HAP-1 (cell line): ENCODE results near the gene CCDC83.
A peak's percentile ranks its signal among the peaks of the same experiment; 100 is the strongest.
"Not testable (repeated sequence)": the region's sequence is repeated elsewhere in the genome, so short reads cannot be mapped to it uniquely, and the experiment has no call there.

Experiments
- DNase-seq, 2 experiments: peaks; one replicate each; pipeline ENCODE4 v3.0.0-alpha.2; 2016 to 2020; ENCODE audit warnings: low spot score in 2 of 2
- H3K27me3 ChIP-seq: fragments of 250-450 bp; sonication (Bioruptor Pico); 2 replicates; pipeline ENCODE4 v1.5.1; 2020; ENCODE audit warnings: low read depth, mild to moderate bottlenecking, moderate library complexity
- H3K36me3 ChIP-seq: fragments of 250-450 bp; sonication (Bioruptor Pico); replicated peaks from 2 replicates; pipeline ENCODE4 v1.5.1; 2020; ENCODE audit warnings: mild to moderate bottlenecking
- H3K4me1 ChIP-seq: fragments of 250-450 bp; sonication (Bioruptor Pico); 2 replicates; pipeline ENCODE4 v1.5.1; 2020; ENCODE audit warnings: mild to moderate bottlenecking
- H3K4me3 ChIP-seq: fragments of 250-450 bp; sonication (Bioruptor Pico); 2 replicates; pipeline ENCODE4 v1.5.1; 2020; ENCODE audit warnings: mild to moderate bottlenecking, moderate library complexity
- H3K9me3 ChIP-seq: fragments of 250-450 bp; sonication (Bioruptor Pico); 2 replicates; pipeline ENCODE4 v1.5.1; 2020; ENCODE audit warnings: mild to moderate bottlenecking, moderate library complexity
- in situ Hi-C: fragments of 300-500 bp; cut with MboI; formaldehyde crosslinking; loops from 3 replicates; pipeline ENCODE4 v1.14.3; 2020; ENCODE audit warnings: low sequenced_read_pairs, inconsistent platforms, mixed read lengths

The CCDC83 gene

DNA sequence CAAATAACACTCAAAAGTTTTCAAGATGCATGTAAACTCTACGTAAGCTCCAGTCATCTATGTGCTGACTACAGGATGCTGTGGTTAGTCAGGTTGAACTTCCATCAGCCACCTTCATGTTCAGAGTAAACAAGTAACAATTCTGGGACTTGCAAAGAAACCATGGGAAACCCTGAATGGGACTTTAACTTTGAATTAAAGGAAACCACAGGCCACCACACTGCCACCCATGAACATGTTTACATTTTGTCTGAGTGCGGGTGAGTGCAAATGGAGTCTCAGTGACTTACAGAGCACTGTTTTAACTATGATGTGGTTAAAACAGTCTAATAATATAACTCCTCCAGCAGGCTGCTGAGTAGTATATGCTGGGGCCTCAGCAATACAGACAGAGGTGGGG, 31.4 kb upstream of the CCDC83 start:
- H3K36me3 ChIP-seq = no peaks in the 10 kb centered on the region
- no peaks in the 10 kb centered on the region for H3K9me3 ChIP-seq
- H3K4me1 ChIP-seq = no peaks in the 10 kb centered on the region; the same call in 1 of the 2 replicates
- no peak overlapping the region for H3K4me3 ChIP-seq
- in situ Hi-C loops = no loop called here
- no peak for DNase-seq
- H3K27me3 ChIP-seq = no peaks in the 10 kb centered on the region

DNA sequence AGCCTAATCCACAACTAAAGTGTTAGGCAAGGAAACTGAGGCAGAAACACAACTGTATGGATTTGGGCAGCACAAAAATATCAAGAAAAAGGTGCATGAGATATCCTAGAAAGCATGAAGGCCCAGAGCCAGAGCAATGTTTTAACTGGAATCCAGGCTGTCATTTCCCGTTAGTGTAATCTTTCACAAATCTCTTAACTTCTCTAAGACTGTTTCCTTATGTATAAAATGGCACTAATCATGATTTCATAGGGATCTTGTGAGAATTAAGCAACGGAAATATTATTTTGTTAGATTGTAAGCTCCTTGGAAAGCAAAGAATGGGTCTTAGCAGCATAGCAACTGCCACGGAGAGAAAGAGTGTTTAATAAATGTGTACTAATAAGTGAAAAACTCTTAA, 29.6 kb upstream of the CCDC83 start:
- no peaks in the 10 kb centered on the region for H3K27me3 ChIP-seq
- no peaks in the 10 kb centered on the region for H3K36me3 ChIP-seq
- H3K4me3 ChIP-seq = no peak overlapping the region
- DNase-seq = no peak
- in situ Hi-C loops = no loop called here
- no peaks in the 10 kb centered on the region; the same call in 1 of the 2 replicates for H3K4me1 ChIP-seq
- no peaks in the 10 kb centered on the region for H3K9me3 ChIP-seq

DNA sequence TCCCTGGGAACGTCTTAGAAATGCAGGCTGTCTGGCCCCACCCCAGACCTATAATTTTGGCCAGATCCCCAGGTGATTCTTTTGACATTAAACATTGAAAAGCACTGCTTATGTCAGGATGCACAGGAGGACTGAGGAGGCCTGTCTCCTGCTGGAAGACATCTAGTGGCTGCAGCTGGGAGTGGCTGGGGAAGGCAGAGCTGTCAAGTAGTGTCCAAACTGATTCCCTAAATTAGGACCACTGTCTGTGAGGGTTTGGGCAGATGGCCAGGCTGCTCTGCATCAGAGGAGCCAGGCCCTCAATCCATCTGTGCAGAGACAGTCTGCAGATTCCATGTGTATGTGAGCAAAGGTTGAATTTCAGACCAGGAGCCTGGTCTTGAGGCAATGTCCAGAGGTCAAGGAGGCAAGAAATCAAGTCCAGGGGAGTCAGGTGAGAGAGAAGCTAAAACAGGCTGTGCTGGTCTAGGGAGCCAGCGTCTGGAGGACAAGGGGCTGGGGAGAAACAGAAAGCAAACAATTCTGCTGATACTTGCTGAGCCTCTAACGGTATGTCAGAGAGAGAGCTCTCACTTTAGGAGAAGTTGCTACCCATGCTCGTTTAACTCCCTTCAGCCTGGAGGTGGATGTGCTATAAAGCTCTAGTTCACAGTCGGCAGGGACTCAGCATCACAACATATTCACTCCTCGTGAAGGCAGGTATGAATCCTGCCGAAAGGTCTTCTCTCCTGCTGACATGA, 28.9 kb upstream of the CCDC83 start:
- no peaks in the 10 kb centered on the region for H3K27me3 ChIP-seq
- DNase-seq = peak; percentile 10 to 54
- H3K9me3 ChIP-seq = no peaks in the 10 kb centered on the region
- in situ Hi-C loops = no loop called here
- no peaks in the 10 kb centered on the region; the same call in 1 of the 2 replicates for H3K4me1 ChIP-seq
- H3K36me3 ChIP-seq = no peaks in the 10 kb centered on the region
- no peak overlapping the region for H3K4me3 ChIP-seq

DNA sequence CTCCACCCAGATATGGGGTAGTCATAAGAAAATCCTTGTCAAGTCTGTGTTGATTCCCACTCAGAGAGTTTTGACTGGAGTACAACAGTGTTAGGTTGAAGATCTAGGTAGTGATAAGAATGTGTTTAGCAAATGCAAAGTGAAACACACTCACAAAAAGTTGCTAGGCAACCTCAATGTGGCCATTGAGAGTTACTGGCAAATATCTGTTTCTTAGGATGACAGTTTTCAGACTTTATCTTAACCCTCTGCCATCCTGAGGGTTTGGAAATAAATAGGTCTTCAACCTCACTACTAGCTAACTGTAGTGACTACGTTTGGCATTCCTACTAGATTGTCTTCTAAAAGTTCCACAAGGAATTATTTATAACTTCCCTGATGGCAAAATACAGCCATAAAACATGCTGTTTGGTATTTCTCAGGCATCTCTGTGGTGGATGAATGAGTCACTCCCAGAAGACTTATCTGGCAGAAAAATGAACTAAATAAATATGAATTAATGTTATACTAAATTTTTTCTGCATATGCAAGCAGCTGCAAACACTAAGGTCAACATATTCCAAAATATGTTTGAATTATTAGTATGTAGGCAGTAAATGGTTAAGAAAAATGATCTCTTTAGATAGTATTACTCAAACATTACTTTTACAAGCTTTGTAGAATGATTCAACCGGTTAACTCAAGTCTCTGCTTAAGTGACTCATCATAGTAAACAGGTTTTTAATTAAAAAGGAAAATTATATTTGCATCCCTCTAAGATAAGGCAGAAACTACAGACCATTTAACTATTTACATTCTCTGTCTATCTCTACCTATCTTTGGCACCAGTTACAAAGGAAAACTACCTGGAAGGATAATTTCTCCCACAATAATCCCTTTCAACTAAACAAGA, 27.2 kb upstream of the CCDC83 start:
- no peak for DNase-seq
- Histone ChIP-seq H3K36me3 (no peaks in the 10 kb centered on the region), H3K4me1 (no peaks in the 10 kb centered on the region; the same call in 1 of the 2 replicates), H3K4me3 (no peak overlapping the region), H3K27me3 (no peaks in the 10 kb centered on the region), H3K9me3 (no peaks in the 10 kb centered on the region)
- in situ Hi-C loops = no loop called here

DNA sequence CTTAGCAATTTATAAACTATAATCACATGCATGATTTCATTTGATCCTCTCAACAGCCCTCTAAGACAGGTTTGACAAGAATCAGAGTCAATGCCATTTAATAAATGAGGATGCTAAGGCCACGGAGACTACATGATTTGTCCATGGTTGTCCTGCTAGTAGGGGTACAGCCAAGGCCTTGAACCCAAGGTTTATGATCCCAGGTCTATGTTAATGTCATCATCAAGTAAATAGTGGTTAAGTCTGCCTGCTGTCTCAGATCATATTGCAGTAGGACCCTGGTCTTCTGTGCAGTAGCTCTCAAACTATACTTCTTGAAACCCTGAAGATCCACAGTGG, 26.6 kb upstream of the CCDC83 start:
- Histone ChIP-seq H3K27me3 (no peaks in the 10 kb centered on the region), H3K4me3 (no peak overlapping the region), H3K9me3 (no peaks in the 10 kb centered on the region), H3K4me1 (no peaks in the 10 kb centered on the region; the same call in 1 of the 2 replicates), H3K36me3 (no peaks in the 10 kb centered on the region)
- in situ Hi-C loops = no loop called here
- DNase-seq = no peak

DNA sequence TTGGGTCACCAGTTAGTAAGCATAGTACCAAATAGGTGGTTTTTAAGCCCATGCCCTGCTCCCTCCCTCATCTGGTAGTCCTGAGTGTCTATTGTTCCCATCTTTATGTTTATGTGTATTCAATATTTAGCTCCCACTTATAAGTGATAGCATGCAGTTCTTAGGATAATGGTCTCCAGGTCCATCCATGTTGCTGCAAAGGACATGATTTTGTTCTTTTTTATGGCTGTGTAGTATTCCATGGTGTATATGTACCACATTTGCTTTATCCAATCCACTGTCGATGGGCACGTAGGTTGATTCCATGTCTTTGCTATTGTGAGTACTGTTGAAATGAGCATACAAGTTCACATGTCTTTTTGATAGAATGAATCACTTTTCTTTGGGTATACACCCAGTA, 26.0 kb upstream of the CCDC83 start:
- H3K4me3 ChIP-seq = no peak overlapping the region
- in situ Hi-C loops = no loop called here
- no peak for DNase-seq
- H3K27me3 ChIP-seq = no peaks in the 10 kb centered on the region
- no peaks in the 10 kb centered on the region for H3K9me3 ChIP-seq
- H3K4me1 ChIP-seq = no peaks in the 10 kb centered on the region; the same call in 1 of the 2 replicates
- H3K36me3 ChIP-seq = no peaks in the 10 kb centered on the region

DNA sequence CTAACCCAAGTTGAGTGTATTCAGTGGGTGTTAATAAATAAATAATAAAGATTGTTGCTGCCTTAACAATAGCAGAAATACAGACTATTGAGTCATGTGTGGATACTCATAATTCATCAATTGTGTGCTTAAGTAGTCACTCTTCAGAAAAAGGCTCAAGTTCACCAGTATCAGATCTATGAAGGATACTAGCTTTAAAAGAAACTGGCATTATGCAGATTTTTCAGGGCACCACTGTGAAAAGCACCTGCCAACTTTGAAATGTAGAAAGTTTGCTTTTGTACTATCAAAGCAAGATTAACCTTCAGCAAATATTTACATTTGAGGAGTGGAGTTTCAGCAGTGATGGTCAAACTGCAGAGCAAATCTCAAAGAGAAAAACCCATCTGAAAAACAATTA, 24.1 kb upstream of the CCDC83 start:
- Histone ChIP-seq H3K4me1 (no peaks in the 10 kb centered on the region; the same call in 1 of the 2 replicates), H3K4me3 (no peak overlapping the region), H3K9me3 (peaks cover 4% of the 10 kb centered on the region; the same call in 1 of the 2 replicates), H3K36me3 (no peaks in the 10 kb centered on the region), H3K27me3 (no peaks in the 10 kb centered on the region)
- in situ Hi-C loops = no loop called here
- no peak for DNase-seq

DNA sequence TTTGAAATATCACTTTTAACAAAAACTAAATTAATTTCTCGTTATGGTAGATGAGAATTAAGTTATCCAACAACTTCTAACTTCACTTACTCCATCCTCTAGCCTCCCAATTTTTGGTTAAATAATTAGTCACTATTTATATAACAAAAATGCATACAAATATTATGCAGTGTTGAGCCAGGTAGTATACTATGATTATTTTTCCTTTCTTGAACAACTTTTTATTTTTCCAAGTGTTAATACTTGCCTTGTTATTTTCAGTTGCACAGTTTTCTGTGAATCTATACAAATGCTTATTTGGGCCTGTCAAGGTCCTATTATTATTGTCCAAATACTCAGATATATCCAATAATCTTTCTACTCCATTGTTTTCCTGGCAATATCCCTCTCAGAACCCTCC, 19.9 kb upstream of the CCDC83 start:
- Histone ChIP-seq H3K4me3 (no peak overlapping the region), H3K36me3 (no peaks in the 10 kb centered on the region), H3K4me1 (no peaks in the 10 kb centered on the region), H3K9me3 (peaks cover 4% of the 10 kb centered on the region; the same call in 1 of the 2 replicates), H3K27me3 (no peaks in the 10 kb centered on the region)
- in situ Hi-C loops = no loop called here
- DNase-seq = no peak

DNA sequence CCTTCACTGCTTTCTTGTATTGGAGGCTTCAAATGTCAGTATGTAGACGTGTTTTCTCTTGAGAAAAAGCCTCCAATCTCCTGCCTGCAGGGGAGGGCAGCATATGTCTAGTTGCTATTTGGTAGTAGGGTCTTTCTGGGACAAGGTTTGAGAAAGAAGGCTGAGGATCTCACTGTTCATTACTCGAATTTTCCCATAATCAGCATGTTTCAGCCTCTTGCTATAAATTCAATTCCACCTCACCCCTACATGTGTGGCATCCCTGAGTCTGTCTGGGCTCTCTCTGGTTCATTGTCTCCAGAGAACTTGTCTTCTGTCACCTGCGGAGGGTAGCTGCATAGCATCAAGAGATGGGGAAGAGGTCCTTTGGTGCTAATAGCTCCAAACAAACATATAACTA, 19.5 kb upstream of the CCDC83 start:
- Histone ChIP-seq H3K4me1 (no peaks in the 10 kb centered on the region), H3K4me3 (no peak overlapping the region), H3K27me3 (0 out of 2 replicates have a peak, but pooled peaks cover 2% of the 10 kb centered on the region), H3K9me3 (peaks cover 4% of the 10 kb centered on the region; the same call in 1 of the 2 replicates), H3K36me3 (no peaks in the 10 kb centered on the region)
- in situ Hi-C loops = no loop called here
- DNase-seq = no peak

DNA sequence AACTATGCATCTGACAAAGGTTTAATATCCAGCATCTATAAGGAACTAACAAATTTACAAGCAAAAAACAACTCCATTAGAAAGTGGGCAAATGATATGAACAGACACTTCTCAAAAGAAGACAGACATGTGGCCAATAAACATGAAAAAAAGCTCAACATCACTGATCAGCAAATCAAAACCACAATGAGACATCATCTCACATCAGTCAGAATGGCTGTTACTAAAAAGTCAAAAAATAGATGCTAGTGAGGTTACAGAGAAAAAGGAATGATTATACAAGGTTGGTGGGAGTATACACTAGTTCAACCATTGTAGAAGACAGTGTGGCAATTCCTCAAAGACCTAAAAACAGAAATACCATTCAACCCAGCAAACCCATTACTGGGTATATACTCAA, 14.3 kb upstream of the CCDC83 start:
- H3K27me3 ChIP-seq, DNase-seq, H3K4me3 ChIP-seq, H3K36me3 ChIP-seq, H3K9me3 ChIP-seq, in situ Hi-C loops, H3K4me1 ChIP-seq: not testable (repeated sequence)

DNA sequence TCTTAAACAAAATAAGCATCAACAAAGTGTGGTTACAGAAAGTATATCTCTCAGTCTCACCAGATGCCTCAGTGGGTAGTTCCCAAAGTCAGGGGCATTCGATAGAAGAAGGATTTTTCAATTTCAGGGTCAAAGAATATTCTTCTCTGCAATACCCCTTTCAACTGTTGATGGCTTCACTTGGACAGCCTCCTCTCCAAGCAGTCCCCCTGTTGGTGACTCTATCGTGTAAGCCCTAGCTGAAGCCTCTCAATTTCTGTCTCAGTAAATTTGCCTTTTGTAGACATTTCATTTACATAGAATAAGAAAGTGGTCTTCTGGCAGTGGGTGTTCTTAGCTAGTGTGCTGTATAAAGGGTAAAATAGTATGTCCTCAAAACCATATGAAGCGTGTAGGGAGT, 11.3 kb upstream of the CCDC83 start:
- Histone ChIP-seq H3K36me3 (no peaks in the 10 kb centered on the region), H3K9me3 (no peaks in the 10 kb centered on the region), H3K4me3 (no peak overlapping the region), H3K4me1 (no peaks in the 10 kb centered on the region), H3K27me3 (0 out of 2 replicates have a peak, but pooled peaks cover 2% of the 10 kb centered on the region)
- DNase-seq = no peak
- in situ Hi-C loops = no loop called here

DNA sequence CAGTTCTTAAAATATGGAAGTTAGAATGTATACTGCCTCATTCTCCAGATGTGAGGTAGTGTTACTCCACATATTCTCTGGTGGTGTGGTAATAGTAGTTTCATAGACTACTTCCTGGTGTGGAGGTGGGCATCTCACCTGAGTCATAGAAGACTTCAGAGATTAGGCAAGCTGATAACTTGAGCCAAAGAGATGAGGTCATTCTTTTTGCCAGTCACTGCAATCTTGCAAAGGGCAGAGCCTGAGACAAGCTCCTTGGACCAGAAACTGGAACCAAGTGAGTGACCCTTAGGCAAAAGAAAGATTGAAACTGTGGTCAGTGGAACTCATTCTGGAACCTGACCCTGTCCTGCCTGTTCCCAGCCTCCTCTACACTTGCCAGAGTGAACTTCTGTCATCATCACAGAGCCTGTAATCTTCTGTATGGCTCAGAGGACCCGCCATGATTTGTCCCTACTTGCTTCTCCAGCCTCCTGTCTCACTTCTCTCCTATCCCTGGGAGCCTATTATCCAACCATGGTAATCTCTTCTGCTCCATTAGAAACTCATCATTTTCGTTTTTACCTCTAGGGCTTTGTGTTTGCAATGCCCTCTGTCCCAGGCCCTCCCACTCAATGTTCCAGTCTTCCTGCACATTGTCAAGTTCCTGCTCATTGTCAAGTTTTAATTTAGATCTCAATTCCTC, 10.6 kb upstream of the CCDC83 start:
- Histone ChIP-seq H3K27me3 (0 out of 2 replicates have a peak, but pooled peaks cover 2% of the 10 kb centered on the region), H3K4me1 (no peaks in the 10 kb centered on the region), H3K4me3 (no peak overlapping the region), H3K9me3 (no peaks in the 10 kb centered on the region), H3K36me3 (no peaks in the 10 kb centered on the region)
- DNase-seq = no peak
- in situ Hi-C loops = no loop called here

DNA sequence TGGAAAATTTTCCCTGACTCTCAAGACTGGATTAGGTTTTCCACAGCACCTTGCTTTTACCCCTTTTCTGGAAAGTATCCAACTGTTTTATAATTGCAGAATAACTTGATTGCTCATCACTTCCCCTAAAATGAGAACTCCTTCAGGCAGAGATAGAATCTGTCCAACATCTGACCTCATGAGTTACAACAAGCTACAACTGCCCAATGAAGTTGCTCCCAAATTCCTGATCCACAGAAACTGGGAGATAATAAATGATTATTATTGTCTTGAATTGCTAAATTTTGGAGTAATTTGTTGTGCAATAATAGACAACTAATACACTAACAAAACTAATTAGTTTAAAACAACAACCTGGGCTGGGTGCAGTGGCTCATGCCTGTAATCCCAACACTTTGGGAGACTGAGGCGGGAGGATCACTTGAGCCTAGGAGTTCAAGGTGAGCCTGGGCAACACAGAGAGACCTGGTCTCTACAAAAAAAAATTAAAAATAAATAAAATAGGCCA, 10.0 kb upstream of the CCDC83 start:
- no peak for DNase-seq
- H3K9me3 ChIP-seq = no peaks in the 10 kb centered on the region
- H3K4me3 ChIP-seq = no peak overlapping the region
- in situ Hi-C loops = no loop called here
- 0 out of 2 replicates have a peak, but pooled peaks cover 2% of the 10 kb centered on the region for H3K27me3 ChIP-seq
- no peaks in the 10 kb centered on the region for H3K36me3 ChIP-seq
- H3K4me1 ChIP-seq = no peaks in the 10 kb centered on the region
